ENCODE data around the gene RTEL1. TPM values are rescaled to one million over a fixed set of nuclear protein-coding genes. Genes with fewer than 3 reads are reported as not detected.

Gene RTEL1, protein sequence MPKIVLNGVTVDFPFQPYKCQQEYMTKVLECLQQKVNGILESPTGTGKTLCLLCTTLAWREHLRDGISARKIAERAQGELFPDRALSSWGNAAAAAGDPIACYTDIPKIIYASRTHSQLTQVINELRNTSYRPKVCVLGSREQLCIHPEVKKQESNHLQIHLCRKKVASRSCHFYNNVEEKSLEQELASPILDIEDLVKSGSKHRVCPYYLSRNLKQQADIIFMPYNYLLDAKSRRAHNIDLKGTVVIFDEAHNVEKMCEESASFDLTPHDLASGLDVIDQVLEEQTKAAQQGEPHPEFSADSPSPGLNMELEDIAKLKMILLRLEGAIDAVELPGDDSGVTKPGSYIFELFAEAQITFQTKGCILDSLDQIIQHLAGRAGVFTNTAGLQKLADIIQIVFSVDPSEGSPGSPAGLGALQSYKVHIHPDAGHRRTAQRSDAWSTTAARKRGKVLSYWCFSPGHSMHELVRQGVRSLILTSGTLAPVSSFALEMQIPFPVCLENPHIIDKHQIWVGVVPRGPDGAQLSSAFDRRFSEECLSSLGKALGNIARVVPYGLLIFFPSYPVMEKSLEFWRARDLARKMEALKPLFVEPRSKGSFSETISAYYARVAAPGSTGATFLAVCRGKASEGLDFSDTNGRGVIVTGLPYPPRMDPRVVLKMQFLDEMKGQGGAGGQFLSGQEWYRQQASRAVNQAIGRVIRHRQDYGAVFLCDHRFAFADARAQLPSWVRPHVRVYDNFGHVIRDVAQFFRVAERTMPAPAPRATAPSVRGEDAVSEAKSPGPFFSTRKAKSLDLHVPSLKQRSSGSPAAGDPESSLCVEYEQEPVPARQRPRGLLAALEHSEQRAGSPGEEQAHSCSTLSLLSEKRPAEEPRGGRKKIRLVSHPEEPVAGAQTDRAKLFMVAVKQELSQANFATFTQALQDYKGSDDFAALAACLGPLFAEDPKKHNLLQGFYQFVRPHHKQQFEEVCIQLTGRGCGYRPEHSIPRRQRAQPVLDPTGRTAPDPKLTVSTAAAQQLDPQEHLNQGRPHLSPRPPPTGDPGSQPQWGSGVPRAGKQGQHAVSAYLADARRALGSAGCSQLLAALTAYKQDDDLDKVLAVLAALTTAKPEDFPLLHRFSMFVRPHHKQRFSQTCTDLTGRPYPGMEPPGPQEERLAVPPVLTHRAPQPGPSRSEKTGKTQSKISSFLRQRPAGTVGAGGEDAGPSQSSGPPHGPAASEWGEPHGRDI (N-terminal part only)
- 33.4 and 36.5 TPM in 2 replicates for total RNA-seq (2021)
- long read RNA-seq, full-length matches to known transcripts, result 30 of 84 reads
- long read RNA-seq, partial matches to known transcripts, result 5 of 84 reads
- long read RNA-seq, other reads (novel, unspliced or antisense), result 49 of 84 reads

DNA sequence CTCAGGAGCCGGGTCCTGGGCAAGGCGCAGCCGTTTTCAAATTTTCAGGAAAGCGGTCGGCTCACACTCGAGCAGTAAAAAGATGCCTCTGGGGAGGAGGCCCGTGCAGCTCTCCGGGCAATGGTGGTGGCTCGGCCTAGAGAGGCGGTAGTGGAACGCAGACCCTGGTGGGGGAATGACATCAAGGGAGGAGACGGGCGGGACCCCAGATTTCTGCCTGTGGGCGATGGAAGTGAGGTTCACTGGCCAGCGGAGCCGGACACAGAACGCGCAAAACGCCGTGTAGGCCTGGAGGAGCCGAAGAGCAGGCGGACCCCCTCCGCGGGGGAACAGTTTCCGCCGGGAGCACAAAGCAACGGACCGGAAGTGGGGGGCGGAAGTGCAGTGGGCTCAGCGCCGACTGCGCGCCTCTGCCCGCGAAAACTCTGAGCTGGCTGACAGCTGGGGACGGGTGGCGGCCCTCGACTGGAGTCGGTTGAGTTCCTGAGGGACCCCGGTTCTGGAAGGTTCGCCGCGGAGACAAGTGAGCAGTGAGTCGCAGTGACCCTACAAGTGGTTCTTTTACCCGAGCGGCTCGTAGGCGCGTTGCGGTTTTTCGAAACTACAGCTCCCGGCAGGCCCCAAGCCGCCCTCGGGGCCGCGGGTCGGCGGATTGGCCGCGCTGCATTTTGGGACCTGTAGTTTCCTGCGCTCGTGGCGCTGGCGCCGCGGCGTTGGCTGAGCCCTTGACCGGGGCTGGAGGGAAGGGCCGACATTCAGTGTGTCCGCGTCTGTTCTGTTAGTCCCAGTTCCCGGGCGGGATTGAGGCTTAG, at the start of gene RTEL1:
Gene RTEL1, plus strand, starts transcription at position 376 of the 812 bp plus-strand sequence. CDS start 1,091 bp downstream, outside the sequence.
- H2AFZ ChIP-seq (ENCODE audit: low read length), result no peak within 1 kb of the TSS
- no peak within 1 kb of the TSS for H3T11ph ChIP-seq (ENCODE audit: low read length)
- H2BK5ac ChIP-seq (ENCODE audit: insufficient read length, low read length), result no peak within 1 kb of the TSS
- H3K27ac ChIP-seq (ENCODE audit: insufficient read length, low read depth, low read length), result no peak within 1 kb of the TSS
- H3K14ac ChIP-seq (ENCODE audit: insufficient read depth, low read length), result no peak within 1 kb of the TSS; the same call in 1 of the 2 replicates
- H3K9me3 Mint-ChIP-seq, result no peaks in the 10 kb centered on the region
- no peak within 1 kb of the TSS for H2AK5ac ChIP-seq (ENCODE audit: insufficient read length, low read length)
- TF ChIP-seq, protein P1, sequence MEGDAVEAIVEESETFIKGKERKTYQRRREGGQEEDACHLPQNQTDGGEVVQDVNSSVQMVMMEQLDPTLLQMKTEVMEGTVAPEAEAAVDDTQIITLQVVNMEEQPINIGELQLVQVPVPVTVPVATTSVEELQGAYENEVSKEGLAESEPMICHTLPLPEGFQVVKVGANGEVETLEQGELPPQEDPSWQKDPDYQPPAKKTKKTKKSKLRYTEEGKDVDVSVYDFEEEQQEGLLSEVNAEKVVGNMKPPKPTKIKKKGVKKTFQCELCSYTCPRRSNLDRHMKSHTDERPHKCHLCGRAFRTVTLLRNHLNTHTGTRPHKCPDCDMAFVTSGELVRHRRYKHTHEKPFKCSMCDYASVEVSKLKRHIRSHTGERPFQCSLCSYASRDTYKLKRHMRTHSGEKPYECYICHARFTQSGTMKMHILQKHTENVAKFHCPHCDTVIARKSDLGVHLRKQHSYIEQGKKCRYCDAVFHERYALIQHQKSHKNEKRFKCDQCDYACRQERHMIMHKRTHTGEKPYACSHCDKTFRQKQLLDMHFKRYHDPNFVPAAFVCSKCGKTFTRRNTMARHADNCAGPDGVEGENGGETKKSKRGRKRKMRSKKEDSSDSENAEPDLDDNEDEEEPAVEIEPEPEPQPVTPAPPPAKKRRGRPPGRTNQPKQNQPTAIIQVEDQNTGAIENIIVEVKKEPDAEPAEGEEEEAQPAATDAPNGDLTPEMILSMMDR (conservative IDR thresholded peaks at IDR 0.05), result no peak
- no peak within 1 kb of the TSS for H2BK15ac ChIP-seq (ENCODE audit: low read depth, low read length)
- H2BK120ac ChIP-seq (ENCODE audit: low read depth, low read length, poor library complexity, severe bottlenecking), result no peak within 1 kb of the TSS
- H4K8ac ChIP-seq (replicated peaks; ENCODE audit: insufficient read length, low read depth, low read length), result no peak within 1 kb of the TSS
- H3K4me2 ChIP-seq (ENCODE audit: insufficient read depth, insufficient read length, low read length), result peak within 1 kb of the TSS; percentile 80
- peak; percentile 91 for DNase-seq
- peak within 1 kb of the TSS; percentile 30 for H2BK12ac ChIP-seq (ENCODE audit: insufficient read length, low read depth, low read length)
- H3K79me2 ChIP-seq (ENCODE audit: insufficient read depth, low read length), result no peaks in the 10 kb centered on the region
- no peaks in the 10 kb centered on the region for H3K9me3 ChIP-seq (ENCODE audit: control insufficient read depth, low read depth, low read length)
- H3K4ac ChIP-seq (ENCODE audit: low read depth, low read length), result no peak within 1 kb of the TSS
- WGBS (ENCODE audit: extremely low coverage, insufficient read length, low lambda C conversion rate), result no CpG with 5 or more reads among the region's 73 CpGs
- no peak within 1 kb of the TSS for H4K5ac ChIP-seq (ENCODE audit: insufficient read length, low read depth, low read length)
- no peak within 1 kb of the TSS for H2BK20ac ChIP-seq (ENCODE audit: low read depth, low read length, poor library complexity, severe bottlenecking)
- no peaks in the 10 kb centered on the region for H3K27me3 Mint-ChIP-seq (ENCODE audit: low read depth)
- H3K4me1 ChIP-seq (ENCODE audit: insufficient read depth, low read length), result no peaks in the 10 kb centered on the region; the same call in 1 of the 2 replicates
- H3K23me2 ChIP-seq (ENCODE audit: insufficient read length, low read depth, low read length, poor library complexity, severe bottlenecking), result peaks cover 11% of the 10 kb centered on the region
- H3K79me1 ChIP-seq (ENCODE audit: insufficient read depth, low read depth, low read length, poor library complexity, severe bottlenecking), result no peaks in the 10 kb centered on the region
- H3K56ac ChIP-seq (ENCODE audit: insufficient read length, low read depth, low read length), result no peak within 1 kb of the TSS
- peak within 1 kb of the TSS; percentile 95 to 97 for H3K4me3 Mint-ChIP-seq
- H3K9ac ChIP-seq (ENCODE audit: extremely low read depth, insufficient read length, low read length), result peak within 1 kb of the TSS; percentile 54
- no peaks in the 10 kb centered on the region for H4K20me1 ChIP-seq (ENCODE audit: control insufficient read depth, insufficient read depth, insufficient read length)
- H3K18ac ChIP-seq (ENCODE audit: insufficient read length, low read depth, low read length), result no peak within 1 kb of the TSS
- H3K4me1 Mint-ChIP-seq, result peaks cover 19 to 28% of the 10 kb centered on the region in 2 experiments
- no peak within 1 kb of the TSS for H3K23ac ChIP-seq (ENCODE audit: insufficient read length, low read depth, low read length)
- no peak within 1 kb of the TSS for H4K91ac ChIP-seq (ENCODE audit: insufficient read length, low read depth, low read length)
- H3K36me3 Mint-ChIP-seq (ENCODE audit: insufficient read depth in 1 of 3, low read depth in 3 of 3), result peaks cover 7 to 31% (median 28%) of the 10 kb centered on the region in 3 experiments; a peak in 6 of 7 replicates
- H3K27me3 ChIP-seq (ENCODE audit: insufficient read depth, low read length), result no peaks in the 10 kb centered on the region; the same call in 1 of the 2 replicates
- peak within 1 kb of the TSS; percentile 95 to 98 (median 96) for H3K27ac Mint-ChIP-seq
